ENCODE measurements around the gene VAMP2.
"Not testable (repeated sequence)": the region's sequence is repeated elsewhere in the genome, so short reads cannot be mapped to it uniquely, and the experiment has no call there.

VAMP2 gene

GRCh38 chr17:8175795-8176196 is 13.0 kb upstream of the VAMP2 start:
- no peak for DNase-seq

GRCh38 chr17:8173871-8174322 is 11.1 kb upstream of the VAMP2 start:
- DNase-seq: no peak

- peak; percentile 91 for DNase-seq
Measured at GRCh38 chr17:8173056-8173870, 10.5 kb upstream of the VAMP2 start.

- DNase-seq: not testable (repeated sequence)
Measured at GRCh38 chr17:8170186-8170585, 7.4 kb upstream of the VAMP2 start.

GRCh38 chr17:8167526-8167925 is 4.8 kb upstream of the VAMP2 start:
- DNase-seq: no peak

GRCh38 chr17:8166731-8167130 is 4.0 kb upstream of the VAMP2 start:
- DNase-seq: no peak

- no peak for DNase-seq
Measured at GRCh38 chr17:8164815-8165131, 2.0 kb upstream of the VAMP2 start.

GRCh38 chr17:8163978-8164814 is 1.4 kb upstream of the VAMP2 start:
- DNase-seq: peak; percentile 89

GRCh38 chr17:8162997-8163977 is 539 bp upstream of the VAMP2 start:
- DNase-seq: peak; percentile 72

GRCh38 chr17:8161289-8162232 is 1.2 kb downstream of the VAMP2 start:
- DNase-seq: no peak

- DNase-seq: no peak
Measured at GRCh38 chr17:8160741-8161221, 2.0 kb downstream of the VAMP2 start.

GRCh38 chr17:8160224-8160577 is 2.5 kb downstream of the VAMP2 start:
- no peak for DNase-seq

GRCh38 chr17:8159459-8160223 is 3.1 kb downstream of the VAMP2 start:
- no peak for DNase-seq

GRCh38 chr17:8159032-8159400 is 3.7 kb downstream of the VAMP2 start:
- no peak for DNase-seq

GRCh38 chr17:8158267-8159031 is 4.3 kb downstream of the VAMP2 start:
- peak; percentile 96 for DNase-seq

- DNase-seq: peak; percentile 100
Measured at GRCh38 chr17:8156246-8156992, 6.3 kb downstream of the VAMP2 start.

- DNase-seq: peak; percentile 72
Measured at GRCh38 chr17:8155996-8156245, 6.8 kb downstream of the VAMP2 start.

- no peak for DNase-seq
Measured at GRCh38 chr17:8155231-8155995, 7.3 kb downstream of the VAMP2 start.

GRCh38 chr17:8154608-8155155 is 8.1 kb downstream of the VAMP2 start:
- no peak for DNase-seq
